ENCODE results near the gene CAMK2N2. TPM values are rescaled to one million over a fixed set of nuclear protein-coding genes. Genes with fewer than 3 reads are reported as not detected.

CAMK2N2 gene
- total RNA-seq, 4 donors from 2014 or later, result not detected

DNA sequence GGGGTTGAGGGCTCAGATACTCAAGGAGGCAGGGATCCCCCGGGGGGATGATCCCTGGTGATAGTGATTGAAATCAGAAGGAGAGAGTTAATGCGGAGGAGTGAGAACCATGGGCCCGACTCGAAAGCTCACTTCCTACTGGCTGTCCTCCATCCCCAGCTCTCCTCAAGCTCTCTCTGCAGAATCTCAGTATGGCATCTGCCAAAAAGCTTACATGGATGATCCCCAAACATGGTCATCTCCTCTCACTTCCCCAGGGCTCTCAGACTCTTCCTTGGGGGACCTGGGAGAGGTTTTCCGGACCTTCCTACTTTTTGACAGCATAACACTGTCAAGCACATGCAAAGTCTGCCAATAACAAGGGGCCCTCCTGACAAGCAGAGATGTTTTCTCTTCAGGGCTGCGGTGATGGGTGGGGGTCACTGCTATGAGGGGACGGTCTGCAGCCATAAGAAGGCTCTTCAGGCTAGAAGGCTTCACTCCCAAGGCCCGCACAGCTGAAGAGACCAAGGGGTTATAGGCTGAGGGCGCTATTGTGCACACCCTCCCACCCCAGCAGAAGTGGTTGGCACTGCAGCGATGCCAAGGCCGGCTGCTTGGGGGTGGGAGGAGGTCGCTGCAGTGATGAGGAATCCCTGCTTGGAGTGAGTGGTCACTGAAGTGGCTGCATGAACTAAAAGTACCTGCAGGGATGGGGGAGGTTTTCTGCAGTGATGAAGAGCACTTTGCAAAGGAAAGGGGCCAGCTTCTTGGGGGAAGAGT, 32.8 kb downstream of the CAMK2N2 start:
- no peak overlapping the region for H3K27ac ChIP-seq
- 44 to 80% methylated on average over 3 to 12 of the region's 12 CpGs for WGBS, 2 donors (ENCODE audit: low coverage in 1 of 2)
- TF ChIP-seq, protein P1, sequence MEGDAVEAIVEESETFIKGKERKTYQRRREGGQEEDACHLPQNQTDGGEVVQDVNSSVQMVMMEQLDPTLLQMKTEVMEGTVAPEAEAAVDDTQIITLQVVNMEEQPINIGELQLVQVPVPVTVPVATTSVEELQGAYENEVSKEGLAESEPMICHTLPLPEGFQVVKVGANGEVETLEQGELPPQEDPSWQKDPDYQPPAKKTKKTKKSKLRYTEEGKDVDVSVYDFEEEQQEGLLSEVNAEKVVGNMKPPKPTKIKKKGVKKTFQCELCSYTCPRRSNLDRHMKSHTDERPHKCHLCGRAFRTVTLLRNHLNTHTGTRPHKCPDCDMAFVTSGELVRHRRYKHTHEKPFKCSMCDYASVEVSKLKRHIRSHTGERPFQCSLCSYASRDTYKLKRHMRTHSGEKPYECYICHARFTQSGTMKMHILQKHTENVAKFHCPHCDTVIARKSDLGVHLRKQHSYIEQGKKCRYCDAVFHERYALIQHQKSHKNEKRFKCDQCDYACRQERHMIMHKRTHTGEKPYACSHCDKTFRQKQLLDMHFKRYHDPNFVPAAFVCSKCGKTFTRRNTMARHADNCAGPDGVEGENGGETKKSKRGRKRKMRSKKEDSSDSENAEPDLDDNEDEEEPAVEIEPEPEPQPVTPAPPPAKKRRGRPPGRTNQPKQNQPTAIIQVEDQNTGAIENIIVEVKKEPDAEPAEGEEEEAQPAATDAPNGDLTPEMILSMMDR (IDR thresholded peaks at IDR 0.05), result no peak
- no peak for TF ChIP-seq EP300 (IDR thresholded peaks at IDR 0.05; ENCODE audit: low read depth)
- TF ChIP-seq POLR2A (IDR thresholded peaks at IDR 0.05), result no peak
- no peak for TF ChIP-seq POLR2AphosphoS5 (IDR thresholded peaks at IDR 0.05)
- peak overlapping the region in 1 of 4 donors; percentile 54 for H3K4me3 ChIP-seq
- intact Hi-C loops (cut with DNase I; ENCODE audit: low total_unique reads), result no loop called here
- peaks cover 86% of the 10 kb centered on the region for H3K27me3 ChIP-seq
- H3K4me1 ChIP-seq, result peaks cover 9 to 23% (median 17%) of the 10 kb centered on the region in 4 donors
- no peak for DNase-seq
- no peaks in the 10 kb centered on the region for H3K36me3 ChIP-seq
- in situ Hi-C loops (cut with MboI; ENCODE audit: low pct_ligation_motif_present in 1 of 4, low pct_unique_long_range_greater_than_20kb in 1 of 4, low sequenced_read_pairs in 3 of 4), result loop anchor here in 3 of 4 donors (25.0 kb wide), 2 partner anchors 91 to 341 kb away; partner anchors contain the start of genes PARL (in 3 of the 3) and EIF2B5 (in 1 of the 3)
- no peaks in the 10 kb centered on the region for H3K9me3 ChIP-seq

DNA sequence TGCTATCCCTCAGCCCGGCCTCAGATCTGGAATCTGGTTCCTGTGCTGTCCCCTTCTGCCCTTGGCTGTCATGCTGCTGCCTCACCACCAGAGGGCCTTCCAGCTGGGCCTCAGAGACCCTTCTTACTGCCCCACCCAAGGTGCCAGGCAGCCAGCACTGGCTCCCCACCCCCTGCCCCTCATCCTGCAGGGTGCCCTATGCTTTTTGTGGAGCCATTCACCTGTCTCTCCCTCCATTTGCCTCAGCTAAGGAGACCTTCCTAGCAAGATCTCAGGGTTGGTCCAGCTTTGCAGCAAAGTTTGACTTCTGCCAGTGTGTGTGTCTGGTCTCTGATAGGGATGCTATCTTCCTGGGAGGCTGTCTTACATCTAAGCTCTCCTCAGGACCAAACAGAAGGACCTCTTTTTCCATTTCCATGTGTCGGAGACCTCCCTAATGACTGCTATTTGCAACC, 33.8 kb downstream of the CAMK2N2 start:
- in situ Hi-C loops (cut with MboI; ENCODE audit: low pct_ligation_motif_present in 1 of 4, low pct_unique_long_range_greater_than_20kb in 1 of 4, low sequenced_read_pairs in 3 of 4) (loop anchor here in 3 of 4 donors (25.0 kb wide), 2 partner anchors 90 to 340 kb away; partner anchors contain the start of genes PARL (in 3 of the 3) and EIF2B5 (in 1 of the 3)), intact Hi-C loops (cut with DNase I; ENCODE audit: low total_unique reads) (no loop called here)
- Histone ChIP-seq H3K4me1 (peaks cover 9 to 23% (median 17%) of the 10 kb centered on the region in 4 donors), H3K4me3 (no peak overlapping the region), H3K9me3 (no peaks in the 10 kb centered on the region), H3K27ac (no peak overlapping the region), H3K36me3 (no peaks in the 10 kb centered on the region), H3K27me3 (peaks cover 76% of the 10 kb centered on the region)
- TF ChIP-seq, protein P1 (IDR thresholded peaks at IDR 0.05), result peak; percentile 72 to 85 (median 76)
- TF ChIP-seq EP300 (IDR thresholded peaks at IDR 0.05; ENCODE audit: low read depth), result no peak
- peak; percentile 28 for DNase-seq
- 17 to 47% methylated on average over 1 to 2 of the region's 2 CpGs for WGBS, 2 donors (ENCODE audit: low coverage in 1 of 2)

DNA sequence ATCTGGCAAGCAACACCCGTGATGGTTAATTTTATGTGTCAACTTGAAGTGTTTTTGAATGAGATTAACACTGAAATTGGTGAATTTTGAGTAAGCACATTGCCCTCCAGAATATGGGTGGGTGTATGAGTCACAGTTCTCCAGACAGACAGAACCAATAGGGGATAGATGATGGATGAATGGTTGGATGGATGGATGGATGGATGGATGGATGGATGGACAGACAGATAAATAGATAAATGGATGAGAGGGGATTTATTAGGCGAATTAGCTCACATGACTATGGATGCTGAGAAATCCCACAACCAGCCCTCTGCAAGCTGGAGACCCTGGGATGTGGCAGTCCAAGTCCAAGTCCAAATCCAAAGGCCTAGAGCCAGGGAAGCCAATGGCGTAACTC, 37.4 kb downstream of the CAMK2N2 start:
- WGBS, 2 donors (ENCODE audit: low coverage in 1 of 2), result 67 to 74% methylated on average over 2 to 3 of the region's 3 CpGs
- TF ChIP-seq POLR2AphosphoS5 (IDR thresholded peaks at IDR 0.05) (no peak), EP300 (IDR thresholded peaks at IDR 0.05; ENCODE audit: low read depth) (no peak), POLR2A (IDR thresholded peaks at IDR 0.05) (no peak)
- TF ChIP-seq, protein P1 (IDR thresholded peaks at IDR 0.05), result no peak
- in situ Hi-C loops (cut with MboI; ENCODE audit: low pct_ligation_motif_present in 1 of 4, low pct_unique_long_range_greater_than_20kb in 1 of 4, low sequenced_read_pairs in 3 of 4) (no loop called here), intact Hi-C loops (cut with DNase I; ENCODE audit: low total_unique reads) (no loop called here)
- Histone ChIP-seq H3K4me1 (peaks cover 0 to 2% (median under 1%) of the 10 kb centered on the region in 4 donors), H3K9me3 (no peaks in the 10 kb centered on the region), H3K27ac (no peak overlapping the region), H3K27me3 (peaks cover 61% of the 10 kb centered on the region), H3K36me3 (no peaks in the 10 kb centered on the region), H3K4me3 (no peak overlapping the region)
- DNase-seq, result no peak

DNA sequence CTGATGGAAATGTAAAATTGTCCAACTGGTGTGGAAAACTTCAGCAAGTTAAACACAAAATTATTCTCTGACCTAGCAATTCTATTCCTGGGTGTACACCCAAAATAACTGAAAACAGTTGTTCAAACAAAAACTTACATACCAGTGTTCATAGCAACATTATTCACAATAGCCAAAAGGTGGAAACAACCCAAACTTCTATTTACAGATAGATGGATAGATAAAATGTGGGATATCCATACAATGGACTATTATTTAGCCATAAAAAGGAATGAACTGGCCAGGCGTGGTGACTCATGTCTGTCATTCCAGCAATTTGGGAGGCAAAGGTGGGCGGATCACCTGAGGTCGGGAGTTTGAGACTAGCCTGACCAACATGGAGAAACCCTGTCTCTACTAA, 38.8 kb downstream of the CAMK2N2 start:
- H3K27ac ChIP-seq, result no peak overlapping the region
- intact Hi-C loops (cut with DNase I; ENCODE audit: low total_unique reads), result no loop called here
- no peak for DNase-seq
- H3K27me3 ChIP-seq, result peaks cover 46% of the 10 kb centered on the region
- H3K4me1 ChIP-seq, result no peaks in the 10 kb centered on the region
- H3K9me3 ChIP-seq, result no peaks in the 10 kb centered on the region
- TF ChIP-seq EP300 (IDR thresholded peaks at IDR 0.05; ENCODE audit: low read depth) (no peak), POLR2AphosphoS5 (IDR thresholded peaks at IDR 0.05) (no peak), POLR2A (IDR thresholded peaks at IDR 0.05) (no peak)
- TF ChIP-seq, protein P1 (IDR thresholded peaks at IDR 0.05), result no peak
- 56 to 57% methylated on average over 3 of the region's 3 CpGs for WGBS, 2 donors (ENCODE audit: low coverage in 1 of 2)
- H3K36me3 ChIP-seq, result no peaks in the 10 kb centered on the region
- no peak overlapping the region for H3K4me3 ChIP-seq
- in situ Hi-C loops (cut with MboI; ENCODE audit: low pct_ligation_motif_present in 1 of 4, low pct_unique_long_range_greater_than_20kb in 1 of 4, low sequenced_read_pairs in 3 of 4), result no loop called here

Measured in transverse colon (tissue), 4 donors.